ENCODE results near the gene NACA. TPM values are rescaled to one million over a fixed set of nuclear protein-coding genes. Genes with fewer than 3 reads are reported as not detected.

The NACA gene
- total and polyA plus RNA-seq, 2 of the 13 experiments (the other 11 are each of a cell fraction or from before 2014, with no cell fraction given), result 799 to 1,700 TPM

DNA sequence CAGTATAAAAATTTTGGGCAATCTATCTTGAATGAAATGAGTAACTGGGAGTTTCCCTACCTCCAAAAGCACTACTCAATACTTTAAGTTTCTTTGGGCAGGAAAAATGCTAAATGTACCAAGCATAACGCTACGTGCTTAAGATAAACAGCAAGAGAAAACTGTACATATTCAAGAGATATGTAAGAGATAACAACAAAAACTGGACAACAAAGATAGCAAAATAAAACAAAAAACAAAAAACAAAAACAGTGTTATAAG lies 57.0 kb downstream of the NACA start:
- Histone ChIP-seq H3K4me2 (ENCODE audit: low read depth, low read length) (no peak overlapping the region), H3K9me3 (ENCODE audit: low read length) (no peaks in the 10 kb centered on the region), H3K4me3 (replicated peaks in 1 of 3; ENCODE audit: insufficient read depth in 1 of 3, low read depth in 2 of 3, low read length in 3 of 3) (no peak overlapping the region), H3K27me3 (ENCODE audit: control insufficient read depth in 1 of 2, insufficient read depth in 2 of 2, low read length in 2 of 2) (no peaks in the 10 kb centered on the region), H3K27ac (ENCODE audit: extremely low read length, insufficient read depth, low read length) (no peak overlapping the region), H3K36me3 (replicated peaks in 1 of 2; ENCODE audit: control insufficient read depth in 1 of 2, insufficient read depth in 2 of 2, low read length in 2 of 2) (peaks cover 26 to 77% of the 10 kb centered on the region in 2 experiments), H3K9ac (ENCODE audit: insufficient read depth, low read depth, low read length) (no peak overlapping the region), H4K20me1 (ENCODE audit: insufficient read depth, low read length) (0 out of 2 replicates have a peak, but pooled peaks cover 4% of the 10 kb centered on the region), H3K4me1 (ENCODE audit: insufficient read depth, low read length) (peaks cover 16% of the 10 kb centered on the region), H3K79me2 (ENCODE audit: insufficient read depth, low read length) (peaks cover 34% of the 10 kb centered on the region), H2AFZ (ENCODE audit: low read length) (no peak overlapping the region)
- ATAC-seq (no peak), FAIRE-seq (no peak), DNase-seq (ENCODE audit: low spot score) (no peak)
- BruUV-seq (replicated peaks), result no TSS peak
- ChIA-PET POLR2A (no interaction called here), CTCF (ENCODE audit: low intra/inter-chr PET ratio, low total read pairs) (no interaction called here)
- 97% methylated on average over 2 of the region's 2 CpGs for WGBS (ENCODE audit: low lambda C conversion rate)
- intact Hi-C loops (cut with micrococcal nuclease; ENCODE audit: unreplicated experiment) (no loop called here), in situ Hi-C loops (cut with HindIII; ENCODE audit: extremely low pct_ligation_motif_present, low pct_unique_long_range_greater_than_20kb) (no loop called here)
- TF ChIP-seq CBFB (CRISPR knock-in tag; IDR thresholded peaks at IDR 0.05), result no peak
- TF ChIP-seq ZFP36L2 (CRISPR knock-in tag; IDR thresholded peaks at IDR 0.05), result no peak
- no peak for TF ChIP-seq ZSCAN21 (CRISPR knock-in tag; IDR thresholded peaks at IDR 0.05; ENCODE audit: borderline replicate concordance)
- TF ChIP-seq NFATC3 (CRISPR knock-in tag; IDR thresholded peaks at IDR 0.05), result no peak
- TF ChIP-seq, protein P1, sequence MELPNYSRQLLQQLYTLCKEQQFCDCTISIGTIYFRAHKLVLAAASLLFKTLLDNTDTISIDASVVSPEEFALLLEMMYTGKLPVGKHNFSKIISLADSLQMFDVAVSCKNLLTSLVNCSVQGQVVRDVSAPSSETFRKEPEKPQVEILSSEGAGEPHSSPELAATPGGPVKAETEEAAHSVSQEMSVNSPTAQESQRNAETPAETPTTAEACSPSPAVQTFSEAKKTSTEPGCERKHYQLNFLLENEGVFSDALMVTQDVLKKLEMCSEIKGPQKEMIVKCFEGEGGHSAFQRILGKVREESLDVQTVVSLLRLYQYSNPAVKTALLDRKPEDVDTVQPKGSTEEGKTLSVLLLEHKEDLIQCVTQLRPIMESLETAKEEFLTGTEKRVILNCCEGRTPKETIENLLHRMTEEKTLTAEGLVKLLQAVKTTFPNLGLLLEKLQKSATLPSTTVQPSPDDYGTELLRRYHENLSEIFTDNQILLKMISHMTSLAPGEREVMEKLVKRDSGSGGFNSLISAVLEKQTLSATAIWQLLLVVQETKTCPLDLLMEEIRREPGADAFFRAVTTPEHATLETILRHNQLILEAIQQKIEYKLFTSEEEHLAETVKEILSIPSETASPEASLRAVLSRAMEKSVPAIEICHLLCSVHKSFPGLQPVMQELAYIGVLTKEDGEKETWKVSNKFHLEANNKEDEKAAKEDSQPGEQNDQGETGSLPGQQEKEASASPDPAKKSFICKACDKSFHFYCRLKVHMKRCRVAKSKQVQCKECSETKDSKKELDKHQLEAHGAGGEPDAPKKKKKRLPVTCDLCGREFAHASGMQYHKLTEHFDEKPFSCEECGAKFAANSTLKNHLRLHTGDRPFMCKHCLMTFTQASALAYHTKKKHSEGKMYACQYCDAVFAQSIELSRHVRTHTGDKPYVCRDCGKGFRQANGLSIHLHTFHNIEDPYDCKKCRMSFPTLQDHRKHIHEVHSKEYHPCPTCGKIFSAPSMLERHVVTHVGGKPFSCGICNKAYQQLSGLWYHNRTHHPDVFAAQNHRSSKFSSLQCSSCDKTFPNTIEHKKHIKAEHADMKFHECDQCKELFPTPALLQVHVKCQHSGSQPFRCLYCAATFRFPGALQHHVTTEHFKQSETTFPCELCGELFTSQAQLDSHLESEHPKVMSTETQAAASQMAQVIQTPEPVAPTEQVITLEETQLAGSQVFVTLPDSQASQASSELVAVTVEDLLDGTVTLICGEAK (IDR thresholded peaks at IDR 0.05), result no peak
- TF ChIP-seq, protein P1 (CRISPR knock-in tag; IDR thresholded peaks at IDR 0.05), result no peak
- TF ChIP-seq ETS1 (CRISPR knock-in tag; IDR thresholded peaks at IDR 0.05), result no peak
- no peak for TF ChIP-seq EP300 (IDR thresholded peaks at IDR 0.05; ENCODE audit: low read depth in 2 of 2, low read length in 2 of 2)
- no peak for TF ChIP-seq EP300 (CRISPR knock-in tag; IDR thresholded peaks at IDR 0.05; ENCODE audit: borderline replicate concordance)
- no peak for TF ChIP-seq BRD4 (CRISPR knock-in tag; IDR thresholded peaks at IDR 0.05)
- TF ChIP-seq TRAFD1 (CRISPR knock-in tag; IDR thresholded peaks at IDR 0.05; ENCODE audit: borderline replicate concordance), result no peak
- TF ChIP-seq CENPX (CRISPR knock-in tag; IDR thresholded peaks at IDR 0.05), result no peak
